ENCODE measurements around the gene NCK2. TPM values are rescaled to one million over a fixed set of nuclear protein-coding genes. Genes with fewer than 3 reads are reported as not detected.

NCK2 gene
- total RNA-seq, 1 experiment from 2014 or later, result 0.30 TPM

- no peak overlapping the region for H2AFZ ChIP-seq (ENCODE audit: low read length)
- H3K4me3 ChIP-seq (ENCODE audit: low read length), result no peak overlapping the region
- H4K20me1 ChIP-seq (ENCODE audit: insufficient read depth, low read depth, low read length), result no peaks in the 10 kb centered on the region
- DNase-seq, result no peak
- no peaks in the 10 kb centered on the region for H3K27me3 ChIP-seq (ENCODE audit: low read length)
- no peaks in the 10 kb centered on the region for H3K9me2 ChIP-seq (replicated peaks; ENCODE audit: insufficient read depth, low read length)
- peaks cover 6% of the 10 kb centered on the region for H3K4me1 ChIP-seq (ENCODE audit: low read length)
- H3K4me2 ChIP-seq (ENCODE audit: low read depth, low read length, poor library complexity, severe bottlenecking), result no peak overlapping the region
- no peaks in the 10 kb centered on the region for H3K9me3 ChIP-seq (ENCODE audit: low read length)
- no peak overlapping the region for H3K9ac ChIP-seq (ENCODE audit: low read length)
- H3K79me2 ChIP-seq (ENCODE audit: low read length), result no peaks in the 10 kb centered on the region
- H3K36me3 ChIP-seq (ENCODE audit: insufficient read depth, low read length), result no peaks in the 10 kb centered on the region
- no peak overlapping the region for H3K27ac ChIP-seq (ENCODE audit: low read length)
Observed at GRCh38 chr2:105886687-105887086, 142.0 kb downstream of the NCK2 start.

GRCh38 chr2:105887256-105887655 lies 142.5 kb downstream of the NCK2 start:
- DNase-seq, result no peak
- Histone ChIP-seq H3K27me3 (ENCODE audit: low read length) (no peaks in the 10 kb centered on the region), H4K20me1 (ENCODE audit: insufficient read depth, low read depth, low read length) (no peaks in the 10 kb centered on the region), H3K4me2 (ENCODE audit: low read depth, low read length, poor library complexity, severe bottlenecking) (no peak overlapping the region), H2AFZ (ENCODE audit: low read length) (no peak overlapping the region), H3K36me3 (ENCODE audit: insufficient read depth, low read length) (no peaks in the 10 kb centered on the region), H3K27ac (ENCODE audit: low read length) (no peak overlapping the region), H3K4me1 (ENCODE audit: low read length) (peaks cover 6% of the 10 kb centered on the region), H3K79me2 (ENCODE audit: low read length) (no peaks in the 10 kb centered on the region), H3K9ac (ENCODE audit: low read length) (no peak overlapping the region), H3K9me3 (ENCODE audit: low read length) (no peaks in the 10 kb centered on the region), H3K9me2 (replicated peaks; ENCODE audit: insufficient read depth, low read length) (no peaks in the 10 kb centered on the region), H3K4me3 (ENCODE audit: low read length) (no peak overlapping the region)

GRCh38 chr2:105888625-105889024 lies 143.9 kb downstream of the NCK2 start:
- H4K20me1 ChIP-seq (ENCODE audit: insufficient read depth, low read depth, low read length), result no peaks in the 10 kb centered on the region
- H3K4me1 ChIP-seq (ENCODE audit: low read length), result peaks cover 6% of the 10 kb centered on the region
- no peaks in the 10 kb centered on the region for H3K27me3 ChIP-seq (ENCODE audit: low read length)
- no peaks in the 10 kb centered on the region for H3K36me3 ChIP-seq (ENCODE audit: insufficient read depth, low read length)
- no peak overlapping the region for H3K4me2 ChIP-seq (ENCODE audit: low read depth, low read length, poor library complexity, severe bottlenecking)
- H3K9ac ChIP-seq (ENCODE audit: low read length), result no peak overlapping the region
- H3K4me3 ChIP-seq (ENCODE audit: low read length), result no peak overlapping the region
- no peaks in the 10 kb centered on the region for H3K79me2 ChIP-seq (ENCODE audit: low read length)
- H2AFZ ChIP-seq (ENCODE audit: low read length), result no peak overlapping the region
- no peaks in the 10 kb centered on the region for H3K9me2 ChIP-seq (replicated peaks; ENCODE audit: insufficient read depth, low read length)
- no peak overlapping the region for H3K27ac ChIP-seq (ENCODE audit: low read length)
- DNase-seq, result peak; percentile 64
- H3K9me3 ChIP-seq (ENCODE audit: low read length), result no peaks in the 10 kb centered on the region

DNA sequence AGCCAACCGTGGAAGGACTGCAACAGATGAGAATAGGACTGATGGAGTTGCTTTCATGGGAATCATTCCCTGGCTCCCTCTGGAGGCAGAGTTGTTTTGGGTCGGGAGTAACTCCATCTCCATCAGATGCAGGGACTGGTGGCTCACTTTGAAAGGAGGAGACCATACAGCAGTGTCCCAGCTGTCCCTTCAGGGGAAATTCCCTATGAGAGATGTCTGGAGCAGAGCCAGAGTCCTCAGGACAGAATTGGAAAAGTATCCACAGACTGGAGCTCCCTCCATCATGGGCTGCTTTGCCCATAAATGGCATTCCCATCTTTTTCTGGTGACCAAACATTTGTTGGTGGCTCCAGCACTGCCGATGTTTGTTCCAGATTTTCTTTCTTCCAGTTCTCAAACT lies 144.3 kb downstream of the NCK2 start:
- no peaks in the 10 kb centered on the region for H3K79me2 ChIP-seq (ENCODE audit: low read length)
- no peak for DNase-seq
- H3K27me3 ChIP-seq (ENCODE audit: low read length), result no peaks in the 10 kb centered on the region
- H3K36me3 ChIP-seq (ENCODE audit: insufficient read depth, low read length), result no peaks in the 10 kb centered on the region
- no peak overlapping the region for H3K9ac ChIP-seq (ENCODE audit: low read length)
- peaks cover 6% of the 10 kb centered on the region for H3K4me1 ChIP-seq (ENCODE audit: low read length)
- no peak overlapping the region for H3K4me2 ChIP-seq (ENCODE audit: low read depth, low read length, poor library complexity, severe bottlenecking)
- H3K27ac ChIP-seq (ENCODE audit: low read length), result no peak overlapping the region
- H3K4me3 ChIP-seq (ENCODE audit: low read length), result no peak overlapping the region
- no peaks in the 10 kb centered on the region for H3K9me2 ChIP-seq (replicated peaks; ENCODE audit: insufficient read depth, low read length)
- no peaks in the 10 kb centered on the region for H3K9me3 ChIP-seq (ENCODE audit: low read length)
- H4K20me1 ChIP-seq (ENCODE audit: insufficient read depth, low read depth, low read length), result no peaks in the 10 kb centered on the region
- H2AFZ ChIP-seq (ENCODE audit: low read length), result no peak overlapping the region

DNA sequence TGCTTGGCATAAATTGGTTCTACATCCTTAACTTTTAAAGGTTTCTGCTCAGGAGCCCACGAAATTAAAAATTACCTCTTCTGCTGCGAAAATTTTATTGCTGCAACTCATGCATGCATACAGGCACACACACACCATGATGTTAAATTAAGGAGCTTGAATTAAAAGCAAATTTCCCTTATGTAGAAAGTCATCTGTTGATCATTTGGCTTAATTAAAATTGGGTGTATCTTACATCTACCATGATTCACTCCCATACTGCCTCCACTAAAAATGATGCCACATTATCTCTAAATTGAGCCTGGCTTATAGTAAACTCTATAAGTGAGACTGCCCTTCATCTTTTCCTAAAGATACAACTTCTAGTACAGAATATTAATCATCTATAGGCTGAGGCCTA lies 145.4 kb downstream of the NCK2 start:
- Histone ChIP-seq H3K36me3 (ENCODE audit: insufficient read depth, low read length) (no peaks in the 10 kb centered on the region), H3K27me3 (ENCODE audit: low read length) (no peaks in the 10 kb centered on the region), H3K79me2 (ENCODE audit: low read length) (no peaks in the 10 kb centered on the region), H3K9me3 (ENCODE audit: low read length) (no peaks in the 10 kb centered on the region), H3K4me3 (ENCODE audit: low read length) (no peak overlapping the region), H4K20me1 (ENCODE audit: insufficient read depth, low read depth, low read length) (no peaks in the 10 kb centered on the region), H3K9me2 (replicated peaks; ENCODE audit: insufficient read depth, low read length) (no peaks in the 10 kb centered on the region), H3K9ac (ENCODE audit: low read length) (no peak overlapping the region), H3K4me1 (ENCODE audit: low read length) (peaks cover 6% of the 10 kb centered on the region), H3K27ac (ENCODE audit: low read length) (no peak overlapping the region), H2AFZ (ENCODE audit: low read length) (no peak overlapping the region), H3K4me2 (ENCODE audit: low read depth, low read length, poor library complexity, severe bottlenecking) (no peak overlapping the region)
- no peak for DNase-seq

- H3K36me3 ChIP-seq (ENCODE audit: insufficient read depth, low read length), result no peaks in the 10 kb centered on the region
- no peak overlapping the region for H3K9ac ChIP-seq (ENCODE audit: low read length)
- no peak overlapping the region for H3K4me3 ChIP-seq (ENCODE audit: low read length)
- H3K27ac ChIP-seq (ENCODE audit: low read length), result no peak overlapping the region
- no peaks in the 10 kb centered on the region for H3K9me3 ChIP-seq (ENCODE audit: low read length)
- no peak overlapping the region for H3K4me2 ChIP-seq (ENCODE audit: low read depth, low read length, poor library complexity, severe bottlenecking)
- DNase-seq, result no peak
- no peaks in the 10 kb centered on the region for H3K9me2 ChIP-seq (replicated peaks; ENCODE audit: insufficient read depth, low read length)
- H3K4me1 ChIP-seq (ENCODE audit: low read length), result peaks cover under 1% of the 10 kb centered on the region; the same call in 1 of the 2 replicates
- no peaks in the 10 kb centered on the region for H3K79me2 ChIP-seq (ENCODE audit: low read length)
- no peaks in the 10 kb centered on the region for H3K27me3 ChIP-seq (ENCODE audit: low read length)
- no peaks in the 10 kb centered on the region for H4K20me1 ChIP-seq (ENCODE audit: insufficient read depth, low read depth, low read length)
- H2AFZ ChIP-seq (ENCODE audit: low read length), result no peak overlapping the region
Observed at GRCh38 chr2:105890856-105891255, 146.1 kb downstream of the NCK2 start.

DNA sequence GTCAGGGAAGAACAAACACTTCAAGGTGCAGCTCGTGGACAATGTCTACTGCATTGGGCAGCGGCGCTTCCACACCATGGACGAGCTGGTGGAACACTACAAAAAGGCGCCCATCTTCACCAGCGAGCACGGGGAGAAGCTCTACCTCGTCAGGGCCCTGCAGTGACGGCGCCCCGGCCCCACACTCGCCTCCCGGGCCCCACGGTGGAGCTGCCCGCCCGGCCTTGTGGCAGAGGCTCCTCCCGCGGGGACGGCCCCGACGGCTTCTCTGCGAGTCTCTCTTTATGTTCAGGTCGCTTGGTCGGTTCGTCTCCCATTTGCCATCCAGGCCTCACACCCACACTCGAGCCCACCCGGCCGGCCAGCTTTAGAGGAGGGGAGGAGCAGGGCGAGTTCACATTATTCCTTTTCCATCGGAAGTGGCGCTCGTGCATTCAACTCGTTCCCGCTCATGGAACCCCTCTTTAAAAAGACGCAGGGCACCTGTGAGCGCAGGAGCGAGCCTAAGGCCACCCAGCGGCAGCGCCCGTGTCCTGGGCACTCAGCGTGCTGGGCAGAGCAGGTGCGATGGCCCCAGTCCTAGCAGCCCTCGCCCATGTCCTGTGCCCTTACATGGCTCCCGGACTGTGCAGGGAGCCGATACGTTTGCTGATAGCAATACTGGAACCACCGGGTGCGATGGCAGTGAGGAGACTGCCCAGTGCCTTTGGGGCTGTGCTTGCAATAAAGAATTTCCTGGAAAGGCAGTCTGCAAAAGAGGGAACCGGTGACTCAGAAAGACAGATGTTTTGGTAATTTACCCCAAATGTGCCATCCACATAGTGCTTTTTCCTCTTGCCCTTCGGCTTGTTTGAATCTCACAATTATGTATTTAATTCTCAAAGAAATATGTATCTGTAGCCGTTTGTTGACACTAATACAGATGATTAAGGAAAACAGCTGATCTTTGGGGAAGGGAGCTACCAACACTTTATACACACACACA lies 148.6 kb downstream of the NCK2 start:
- no peaks in the 10 kb centered on the region for H4K20me1 ChIP-seq (ENCODE audit: insufficient read depth, low read depth, low read length)
- no peak overlapping the region for H2AFZ ChIP-seq (ENCODE audit: low read length)
- no peak overlapping the region for H3K9ac ChIP-seq (ENCODE audit: low read length)
- no peaks in the 10 kb centered on the region for H3K79me2 ChIP-seq (ENCODE audit: low read length)
- H3K27me3 ChIP-seq (ENCODE audit: low read length), result no peaks in the 10 kb centered on the region
- no peak overlapping the region for H3K4me2 ChIP-seq (ENCODE audit: low read depth, low read length, poor library complexity, severe bottlenecking)
- H3K27ac ChIP-seq (ENCODE audit: low read length), result no peak overlapping the region
- no peak overlapping the region for H3K4me3 ChIP-seq (ENCODE audit: low read length)
- H3K36me3 ChIP-seq (ENCODE audit: insufficient read depth, low read length), result no peaks in the 10 kb centered on the region
- no peaks in the 10 kb centered on the region for H3K4me1 ChIP-seq (ENCODE audit: low read length)
- DNase-seq, result no peak
- no peaks in the 10 kb centered on the region for H3K9me3 ChIP-seq (ENCODE audit: low read length)
- no peaks in the 10 kb centered on the region for H3K9me2 ChIP-seq (replicated peaks; ENCODE audit: insufficient read depth, low read length)

DNA sequence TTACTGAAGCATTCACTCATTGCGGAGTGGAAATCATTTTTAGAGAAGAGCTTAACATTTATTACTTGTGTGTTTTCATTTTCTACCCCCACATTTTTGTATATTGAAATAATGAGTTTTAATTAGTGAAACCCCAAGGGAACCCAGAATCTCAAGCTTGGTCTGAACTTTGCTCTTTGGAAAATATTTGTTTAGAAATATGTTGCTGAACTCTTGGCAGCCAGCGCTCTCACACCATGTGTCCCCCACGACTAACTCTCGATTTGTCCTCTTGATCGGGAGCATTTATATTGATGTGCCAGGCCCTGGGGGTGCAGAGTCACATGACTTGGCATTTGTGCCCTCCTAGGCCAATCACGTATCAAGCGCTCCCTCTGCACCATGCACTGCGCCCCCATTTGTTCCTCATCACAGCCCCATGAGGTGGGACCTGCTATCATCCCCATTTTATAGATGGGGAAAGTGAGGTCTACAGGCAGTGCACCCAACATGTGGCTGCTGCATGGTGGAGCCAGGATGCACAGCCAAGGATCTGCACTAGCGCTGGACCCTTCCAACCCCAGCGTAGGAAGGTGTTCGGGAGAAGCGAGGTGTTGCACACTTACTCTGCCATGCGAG lies 149.7 kb downstream of the NCK2 start:
- no peaks in the 10 kb centered on the region for H3K27me3 ChIP-seq (ENCODE audit: low read length)
- no peak overlapping the region for H3K4me3 ChIP-seq (ENCODE audit: low read length)
- no peak overlapping the region for H2AFZ ChIP-seq (ENCODE audit: low read length)
- no peaks in the 10 kb centered on the region for H3K9me2 ChIP-seq (replicated peaks; ENCODE audit: insufficient read depth, low read length)
- no peaks in the 10 kb centered on the region for H4K20me1 ChIP-seq (ENCODE audit: insufficient read depth, low read depth, low read length)
- no peak for DNase-seq
- no peak overlapping the region for H3K27ac ChIP-seq (ENCODE audit: low read length)
- no peaks in the 10 kb centered on the region for H3K79me2 ChIP-seq (ENCODE audit: low read length)
- no peak overlapping the region for H3K9ac ChIP-seq (ENCODE audit: low read length)
- no peaks in the 10 kb centered on the region for H3K36me3 ChIP-seq (ENCODE audit: insufficient read depth, low read length)
- no peaks in the 10 kb centered on the region; the same call in 1 of the 2 replicates for H3K9me3 ChIP-seq (ENCODE audit: low read length)
- H3K4me2 ChIP-seq (ENCODE audit: low read depth, low read length, poor library complexity, severe bottlenecking), result no peak overlapping the region
- no peaks in the 10 kb centered on the region for H3K4me1 ChIP-seq (ENCODE audit: low read length)
